ENCODE results near the gene GPR39. TPM values are rescaled to one million over a fixed set of nuclear protein-coding genes. Genes with fewer than 3 reads are reported as not detected.

GPR39 gene
- total RNA-seq, 4 donors from 2014 or later, result 0.13 to 1.3 TPM; not detected in 2

GRCh38 chr2:132668189-132668823, 251.7 kb downstream of the GPR39 start:
- Histone ChIP-seq H3K4me3 (peak overlapping the region; percentile 50 to 62 (median 54)), H3K9me3 (no peaks in the 10 kb centered on the region), H3K27ac (replicated peaks in 1 of 4) (no peak overlapping the region), H3K4me1 (peaks cover 24 to 33% (median 32%) of the 10 kb centered on the region in 4 donors), H3K27me3 (peaks cover 0 to 56% (median 26%) of the 10 kb centered on the region in 4 donors), H3K36me3 (no peaks in the 10 kb centered on the region)
- WGBS, result 16% methylated on average over 23 of the region's 25 CpGs
- no peak for DNase-seq (ENCODE audit: extremely low spot score)
- no peak for TF ChIP-seq CTCF (IDR thresholded peaks at IDR 0.05)
- no peak for TF ChIP-seq EP300 (IDR thresholded peaks at IDR 0.05)
- no peak for TF ChIP-seq POLR2AphosphoS5 (IDR thresholded peaks at IDR 0.05)
- TF ChIP-seq POLR2A (IDR thresholded peaks at IDR 0.05; ENCODE audit: low read depth), result no peak
- intact Hi-C loops (cut with DNase I), result no loop called here

- Histone ChIP-seq H3K36me3 (no peaks in the 10 kb centered on the region), H3K4me3 (peak overlapping the region; percentile 50 to 62 (median 54)), H3K4me1 (peaks cover 24 to 33% (median 32%) of the 10 kb centered on the region in 4 donors), H3K27ac (replicated peaks in 1 of 4) (no peak overlapping the region), H3K27me3 (peaks cover 0 to 56% (median 26%) of the 10 kb centered on the region in 4 donors), H3K9me3 (no peaks in the 10 kb centered on the region)
- DNase-seq (ENCODE audit: extremely low spot score), result no peak
- TF ChIP-seq EP300 (IDR thresholded peaks at IDR 0.05), result no peak
- TF ChIP-seq POLR2A (IDR thresholded peaks at IDR 0.05; ENCODE audit: low read depth), result no peak
- TF ChIP-seq CTCF (IDR thresholded peaks at IDR 0.05), result no peak
- no peak for TF ChIP-seq POLR2AphosphoS5 (IDR thresholded peaks at IDR 0.05)
- intact Hi-C loops (cut with DNase I), result no loop called here
- 0% methylated on average over 20 of the region's 80 CpGs for WGBS
These were observed 252.6 kb downstream of the GPR39 start for GRCh38 chr2:132668987-132669907.

GRCh38 chr2:132669908-132670495, 253.4 kb downstream of the GPR39 start, which contains the start of gene LYPD1:
Gene LYPD1, minus strand, starts transcription at chr2:132670205. Its CDS starts 273 bp downstream, at chr2:132669932.
- peak within 1 kb of the TSS; percentile 50 to 62 (median 54) for H3K4me3 ChIP-seq
- H3K9me3 ChIP-seq, result no peaks in the 10 kb centered on the region
- H3K4me1 ChIP-seq, result peaks cover 24 to 33% (median 32%) of the 10 kb centered on the region in 4 donors
- no peak within 1 kb of the TSS for H3K27ac ChIP-seq (replicated peaks in 1 of 4)
- no peaks in the 10 kb centered on the region for H3K36me3 ChIP-seq
- intact Hi-C loops (cut with DNase I), result no loop called here
- no peak for DNase-seq (ENCODE audit: extremely low spot score)
- peaks cover 0 to 56% (median 26%) of the 10 kb centered on the region in 4 donors for H3K27me3 ChIP-seq
- TF ChIP-seq POLR2AphosphoS5 (IDR thresholded peaks at IDR 0.05) (no peak), EP300 (IDR thresholded peaks at IDR 0.05) (no peak), POLR2A (IDR thresholded peaks at IDR 0.05; ENCODE audit: low read depth) (no peak), CTCF (IDR thresholded peaks at IDR 0.05) (no peak)
- 0% methylated on average over 10 of the region's 59 CpGs for WGBS

GRCh38 chr2:132670496-132671150, 254.0 kb downstream of the GPR39 start:
- Histone ChIP-seq H3K4me1 (peaks cover 24 to 33% (median 32%) of the 10 kb centered on the region in 4 donors), H3K27me3 (peaks cover 0 to 56% (median 26%) of the 10 kb centered on the region in 4 donors), H3K36me3 (no peaks in the 10 kb centered on the region), H3K4me3 (peak overlapping the region; percentile 50 to 62 (median 54)), H3K27ac (replicated peaks in 1 of 4) (no peak overlapping the region), H3K9me3 (no peaks in the 10 kb centered on the region)
- TF ChIP-seq POLR2AphosphoS5 (IDR thresholded peaks at IDR 0.05) (no peak), CTCF (IDR thresholded peaks at IDR 0.05) (no peak), POLR2A (IDR thresholded peaks at IDR 0.05; ENCODE audit: low read depth) (no peak), EP300 (IDR thresholded peaks at IDR 0.05) (no peak)
- intact Hi-C loops (cut with DNase I), result no loop called here
- under 1% methylated on average over 12 of the region's 44 CpGs for WGBS
- no peak for DNase-seq (ENCODE audit: extremely low spot score)

Measured in esophagus muscularis mucosa (tissue), 4 donors.